Body of pancreas (tissue), 4 donors: Measurements from ENCODE around the gene MGME1. TPM values are rescaled to one million over a fixed set of nuclear protein-coding genes. Genes with fewer than 3 reads are reported as not detected.

Experiments used
- ATAC-seq: fragments of 150-250 bp; one replicate; pipeline ENCODE4 v1.9.1; 2016
- DNase-seq, 4 donors: peaks; one replicate each; pipeline ENCODE4 v3.0.0-alpha.2; 2019
- H3K27ac ChIP-seq, 4 donors: fragments of 200-600 bp; sonication (generic); 1 replicate in 3 of 4; 2 replicates in 1 of 4; pipeline versions ENCODE4 v1.5.1 to v1.6.1; 2016 to 2019; ENCODE audit warnings: mild to moderate bottlenecking in 1 of 4, mixed read lengths in 1 of 4, moderate library complexity in 1 of 4
- H3K27me3 ChIP-seq, 2 donors: fragments of 200-600 bp; sonication (generic); one replicate each; pipeline ENCODE4 v1.6.0; 2016; ENCODE audit warnings: mild to moderate bottlenecking in 1 of 2
- H3K36me3 ChIP-seq, 2 donors: fragments of 200-600 bp; sonication (generic); replicated peaks in 1 of 2; 2 replicates each; pipeline ENCODE4 v1.5.1; 2016; ENCODE audit warnings: low read depth in 2 of 2; ENCODE audit not compliant: insufficient read depth in 1 of 2
- H3K4me1 ChIP-seq: fragments of 200-600 bp; sonication (generic); one replicate; pipeline ENCODE4 v1.6.0; 2016
- H3K4me3 ChIP-seq, 2 donors: fragments of 200-600 bp; sonication (generic); 1 replicate in 1 of 2; 2 replicates in 1 of 2; pipeline ENCODE4 v1.5.1; 2016 to 2019
- H3K9me3 ChIP-seq, 3 donors: fragments of 200-600 bp; sonication (generic); 1 replicate in 2 of 3; 2 replicates in 1 of 3; pipeline ENCODE4 v1.5.1; 2016
- POLR2A ChIP-seq, 3 donors: fragments of 450-650 bp; IDR thresholded peaks; one replicate each; pipeline ENCODE4 v1.6.1; 2016; ENCODE audit warnings: antibody characterized with exemption in 3 of 3, mild to moderate bottlenecking in 2 of 3
- WGBS, 2 donors: methylation state at CpG; one replicate each; pipeline ENCODE4 v1.1.5; 2017; 5-methylcytosine and 5-hydroxymethylcytosine counted together
- intact Hi-C: fragments of 100-400 bp; cut with DNase I; formaldehyde crosslinking; loops from one replicate; pipeline ENCODE4 v1.15.1; 2023
- total RNA-seq, 2 donors: library from RNA; depleted of rRNA; stranded (reverse); fragments of >200 nt; gene quantifications; one replicate each; pipeline ENCODE4 v1.1.0, GENCODE V29; 2016
- TF ChIP-seq, protein P1 (sequence below), 7 experiments: fragments of 450-650 bp in 4 of 7; fragments of 200-600 bp in 3 of 7; sonication (generic) in 3 of 7; IDR thresholded peaks; one replicate each; pipeline ENCODE4 v1.5.1; 2016 to 2019; ENCODE audit warnings: antibody characterized with exemption in 7 of 7

The MGME1 gene
- total RNA-seq, 2 donors from 2014 or later: 3.0 to 6.5 TPM

DNA sequence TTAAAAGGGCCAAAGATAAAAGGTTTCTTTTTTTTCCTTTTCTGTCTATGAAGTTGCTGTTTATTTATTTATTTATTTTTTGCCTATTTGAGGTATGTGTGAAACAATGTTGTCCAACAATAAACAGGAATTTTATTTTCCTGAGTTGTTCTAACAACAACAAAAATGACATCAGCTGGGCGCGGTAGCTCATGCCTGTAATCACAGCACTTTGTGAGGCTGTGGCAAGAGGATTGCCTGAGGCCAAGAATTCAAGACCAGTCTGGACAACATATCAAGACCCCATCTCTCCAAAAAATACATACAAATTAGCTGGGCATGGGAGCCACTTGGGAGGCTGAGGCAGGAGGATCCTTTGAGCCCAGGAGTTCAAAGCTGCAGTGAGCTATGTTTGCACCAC is 44.1 kb downstream of the MGME1 start:
- WGBS, 2 donors: 96 to 100% methylated on average over 2 of the region's 2 CpGs
- TF ChIP-seq, protein P1, sequence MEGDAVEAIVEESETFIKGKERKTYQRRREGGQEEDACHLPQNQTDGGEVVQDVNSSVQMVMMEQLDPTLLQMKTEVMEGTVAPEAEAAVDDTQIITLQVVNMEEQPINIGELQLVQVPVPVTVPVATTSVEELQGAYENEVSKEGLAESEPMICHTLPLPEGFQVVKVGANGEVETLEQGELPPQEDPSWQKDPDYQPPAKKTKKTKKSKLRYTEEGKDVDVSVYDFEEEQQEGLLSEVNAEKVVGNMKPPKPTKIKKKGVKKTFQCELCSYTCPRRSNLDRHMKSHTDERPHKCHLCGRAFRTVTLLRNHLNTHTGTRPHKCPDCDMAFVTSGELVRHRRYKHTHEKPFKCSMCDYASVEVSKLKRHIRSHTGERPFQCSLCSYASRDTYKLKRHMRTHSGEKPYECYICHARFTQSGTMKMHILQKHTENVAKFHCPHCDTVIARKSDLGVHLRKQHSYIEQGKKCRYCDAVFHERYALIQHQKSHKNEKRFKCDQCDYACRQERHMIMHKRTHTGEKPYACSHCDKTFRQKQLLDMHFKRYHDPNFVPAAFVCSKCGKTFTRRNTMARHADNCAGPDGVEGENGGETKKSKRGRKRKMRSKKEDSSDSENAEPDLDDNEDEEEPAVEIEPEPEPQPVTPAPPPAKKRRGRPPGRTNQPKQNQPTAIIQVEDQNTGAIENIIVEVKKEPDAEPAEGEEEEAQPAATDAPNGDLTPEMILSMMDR (IDR thresholded peaks at IDR 0.05): no peak
- intact Hi-C loops: no loop called here
- DNase-seq (no peak), ATAC-seq (no peak)
- no peak overlapping the region for H3K4me3 ChIP-seq
- no peaks in the 10 kb centered on the region for H3K27me3 ChIP-seq
- no peaks in the 10 kb centered on the region for H3K36me3 ChIP-seq
- H3K4me1 ChIP-seq: no peaks in the 10 kb centered on the region
- no peak overlapping the region for H3K27ac ChIP-seq
- no peaks in the 10 kb centered on the region for H3K9me3 ChIP-seq

GRCh38 chr20:18014411-18014810 is 45.6 kb downstream of the MGME1 start:
- 91 to 94% methylated on average over 6 of the region's 6 CpGs for WGBS, 2 donors
- H3K4me3 ChIP-seq: no peak overlapping the region
- H3K4me1 ChIP-seq: no peaks in the 10 kb centered on the region
- no peak overlapping the region for H3K27ac ChIP-seq
- DNase-seq (no peak), ATAC-seq (no peak)
- intact Hi-C loops: no loop called here
- no peaks in the 10 kb centered on the region for H3K36me3 ChIP-seq
- no peaks in the 10 kb centered on the region for H3K27me3 ChIP-seq
- no peak for TF ChIP-seq POLR2A (IDR thresholded peaks at IDR 0.05)
- TF ChIP-seq, protein P1 (IDR thresholded peaks at IDR 0.05): no peak
- H3K9me3 ChIP-seq: no peaks in the 10 kb centered on the region

GRCh38 chr20:18016772-18017171 is 48.0 kb downstream of the MGME1 start:
- intact Hi-C loops: no loop called here
- no peak overlapping the region for H3K27ac ChIP-seq
- TF ChIP-seq POLR2A (IDR thresholded peaks at IDR 0.05): no peak
- TF ChIP-seq, protein P1 (IDR thresholded peaks at IDR 0.05): no peak
- H3K9me3 ChIP-seq: no peaks in the 10 kb centered on the region
- H3K4me3 ChIP-seq: no peak overlapping the region
- no peaks in the 10 kb centered on the region for H3K36me3 ChIP-seq
- no peak for ATAC-seq
- H3K27me3 ChIP-seq: no peaks in the 10 kb centered on the region
- no peak for DNase-seq
- 68 to 77% methylated on average over 3 of the region's 3 CpGs for WGBS, 2 donors
- no peaks in the 10 kb centered on the region for H3K4me1 ChIP-seq

GRCh38 chr20:18018100-18018499 is 49.3 kb downstream of the MGME1 start:
- DNase-seq: no peak
- intact Hi-C loops: no loop called here
- WGBS, 2 donors: 91 to 92% methylated on average over 10 of the region's 10 CpGs
- Histone ChIP-seq H3K27ac (no peak overlapping the region), H3K27me3 (no peaks in the 10 kb centered on the region), H3K4me3 (no peak overlapping the region), H3K4me1 (no peaks in the 10 kb centered on the region), H3K9me3 (no peaks in the 10 kb centered on the region), H3K36me3 (peaks cover 0 to 4% of the 10 kb centered on the region in 2 donors)
- no peak for ATAC-seq
- TF ChIP-seq POLR2A (IDR thresholded peaks at IDR 0.05): no peak
- TF ChIP-seq, protein P1 (IDR thresholded peaks at IDR 0.05): no peak

DNA sequence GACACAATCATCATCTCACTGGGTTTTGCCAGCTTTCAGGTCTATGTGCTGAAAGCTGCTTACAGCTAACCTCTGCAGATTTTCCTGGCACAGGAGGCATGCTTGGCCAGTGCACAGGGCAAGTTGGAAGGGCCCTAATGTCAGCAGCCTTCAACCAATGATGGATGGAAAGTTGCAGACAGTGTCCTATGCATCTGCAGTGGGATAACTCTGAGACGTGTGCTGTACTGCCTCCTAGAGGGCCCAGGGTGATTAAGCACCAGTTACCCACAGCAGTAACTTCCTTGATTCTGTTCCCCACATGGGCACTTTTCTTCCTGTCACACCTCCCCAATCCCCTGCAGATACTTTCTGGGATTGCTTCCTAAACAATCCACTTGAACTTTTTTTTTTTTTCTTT is 50.2 kb downstream of the MGME1 start:
- Histone ChIP-seq H3K4me3 (no peak overlapping the region), H3K9me3 (no peaks in the 10 kb centered on the region), H3K4me1 (no peaks in the 10 kb centered on the region), H3K27ac (no peak overlapping the region), H3K27me3 (no peaks in the 10 kb centered on the region), H3K36me3 (peaks cover 0 to 4% of the 10 kb centered on the region in 2 donors)
- DNase-seq (no peak), ATAC-seq (no peak)
- intact Hi-C loops: no loop called here
- TF ChIP-seq POLR2A (IDR thresholded peaks at IDR 0.05): no peak
- TF ChIP-seq, protein P1 (IDR thresholded peaks at IDR 0.05): peak in 2 of 7 experiments; percentile 13
- WGBS, 2 donors: 0 to 13% methylated on average over 1 of the region's 1 CpG
